Stomach (tissue), 9 donors: ENCODE measurements around the gene CSTF1. TPM values are rescaled to one million over a fixed set of nuclear protein-coding genes. Genes with fewer than 3 reads are reported as not detected.

Experiments
- DNase-seq, 2 donors: peaks; one replicate each; pipeline versions ENCODE4 v3.0.0 to v3.0.0-alpha.2; 2013 to 2019
- H3K27ac ChIP-seq, 5 donors: fragments of 200-600 bp in 4 of 5; sonication (generic) in 4 of 5; one replicate each; pipeline ENCODE4 v1.5.1; 2013 to 2019; ENCODE audit warnings: mild to moderate bottlenecking in 1 of 5, moderate library complexity in 1 of 5
- H3K27me3 ChIP-seq, 3 donors: fragments of 200-600 bp; sonication (generic); one replicate each; pipeline ENCODE4 v1.5.1; 2017 to 2019; ENCODE audit warnings: mixed run types in 1 of 3
- H3K36me3 ChIP-seq, 4 donors: fragments of 200-600 bp; sonication (generic); 1 replicate in 3 of 4; 2 replicates in 1 of 4; pipeline ENCODE4 v1.5.1; 2016 to 2019
- H3K4me1 ChIP-seq, 4 donors: fragments of 200-600 bp; sonication (generic); one replicate each; pipeline ENCODE4 v1.5.1; 2016 to 2019
- H3K4me3 ChIP-seq, 4 donors: fragments of 200-600 bp; sonication (generic) in 3 of 4; one replicate each; pipeline ENCODE4 v1.5.1; 2016 to 2019; ENCODE audit warnings: mild to moderate bottlenecking in 1 of 4
- H3K9me3 ChIP-seq, 4 donors: fragments of 200-600 bp; sonication (generic); one replicate each; pipeline ENCODE4 v1.5.1; 2016 to 2019
- CTCF ChIP-seq, 7 experiments: fragments of 450-650 bp in 4 of 7; fragments of 200-600 bp in 3 of 7; sonication (generic) in 3 of 7; IDR thresholded peaks; one replicate each; pipeline ENCODE4 v1.5.1; 2016 to 2019; ENCODE audit warnings: antibody characterized with exemption in 7 of 7, control low read depth in 2 of 7, mild to moderate bottlenecking in 1 of 7
- EP300 ChIP-seq: sonication (generic); formaldehyde crosslinking; IDR thresholded peaks from one replicate; pipeline ENCODE4 v1.6.1; 2017; ENCODE audit warnings: antibody characterized with exemption
- POLR2A ChIP-seq, 4 donors: fragments of 450-650 bp; IDR thresholded peaks; one replicate each; pipeline ENCODE4 v1.6.1; 2016; ENCODE audit warnings: antibody characterized with exemption in 4 of 4, control low read depth in 2 of 4, mild to moderate bottlenecking in 1 of 4, moderate library complexity in 1 of 4
- POLR2AphosphoS5 ChIP-seq, 3 donors: sonication (generic); formaldehyde crosslinking; IDR thresholded peaks; one replicate each; pipeline ENCODE4 v1.6.1; 2016; ENCODE audit warnings: antibody characterized with exemption in 3 of 3
- WGBS, 5 donors: extraction: QIAGEN DNeasy Blood & Tissue Kit in 3 of 5; methylation state at CpG; one replicate each; pipeline versions ENCODE4 v1.1.5 to v1.1.7; 2013 to 2018; 5-methylcytosine and 5-hydroxymethylcytosine counted together
- intact Hi-C: fragments of 100-400 bp; cut with DNase I; formaldehyde crosslinking; loops from one replicate; pipeline ENCODE4 v1.15.1; 2023; ENCODE audit warnings: low total_unique reads
- polyA plus RNA-seq, 3 donors: library from polyadenylated mRNA; stranded (reverse); fragments of 200-250 nt; gene quantifications; one replicate each; pipeline ENCODE4 v1.2.3, GENCODE V29; 2013
- total RNA-seq, 5 donors: library from RNA; depleted of rRNA; stranded (reverse); fragments of >200 nt; gene quantifications; one replicate each; pipeline versions ENCODE4 v1.1.0 to v1.2.3, GENCODE V29; 2014 to 2016
- donor health status: healthy with polysubstance abuse.
- donor health status: Bipolar disorder and iron deficiency.
- donor health status: healthy.

The CSTF1 gene
- total and polyA plus RNA-seq, 8 donors: 7.1 to 86.2 (median 17.1) TPM

GRCh38 chr20:56428881-56429280, 36.4 kb downstream of the CSTF1 start:
- H3K36me3 ChIP-seq: no peaks in the 10 kb centered on the region
- no peaks in the 10 kb centered on the region for H3K9me3 ChIP-seq
- intact Hi-C loops: no loop called here
- DNase-seq: no peak
- TF ChIP-seq CTCF (IDR thresholded peaks at IDR 0.05) (no peak), EP300 (no peak), POLR2AphosphoS5 (IDR thresholded peaks at IDR 0.05) (no peak), POLR2A (IDR thresholded peaks at IDR 0.05) (no peak)
- peaks cover 0 to 22% (median 4%) of the 10 kb centered on the region in 4 donors for H3K4me1 ChIP-seq
- no peaks in the 10 kb centered on the region for H3K27me3 ChIP-seq
- H3K4me3 ChIP-seq: no peak overlapping the region
- peak overlapping the region in 1 of 5 donors; percentile 31 for H3K27ac ChIP-seq
- 64 to 75% (median 71%) methylated on average over 8 of the region's 8 CpGs for WGBS, 5 donors

- H3K27ac ChIP-seq: peak overlapping the region in 2 of 5 donors; percentile 11 to 31
- TF ChIP-seq POLR2AphosphoS5 (IDR thresholded peaks at IDR 0.05) (no peak), EP300 (no peak), CTCF (IDR thresholded peaks at IDR 0.05) (no peak), POLR2A (IDR thresholded peaks at IDR 0.05) (no peak)
- no peak for DNase-seq
- H3K27me3 ChIP-seq: no peaks in the 10 kb centered on the region
- no peaks in the 10 kb centered on the region for H3K9me3 ChIP-seq
- intact Hi-C loops: no loop called here
- H3K36me3 ChIP-seq: no peaks in the 10 kb centered on the region
- 45 to 53% (median 47%) methylated on average over 6 of the region's 6 CpGs for WGBS, 5 donors
- peaks cover 0 to 22% (median 5%) of the 10 kb centered on the region in 4 donors for H3K4me1 ChIP-seq
- H3K4me3 ChIP-seq: no peak overlapping the region
Observed at GRCh38 chr20:56429502-56429901, 37.1 kb downstream of the CSTF1 start.

- Histone ChIP-seq H3K4me1 (peaks cover 0 to 22% (median 5%) of the 10 kb centered on the region in 4 donors), H3K27me3 (no peaks in the 10 kb centered on the region), H3K36me3 (no peaks in the 10 kb centered on the region), H3K9me3 (no peaks in the 10 kb centered on the region), H3K4me3 (no peak overlapping the region), H3K27ac (no peak overlapping the region)
- DNase-seq: no peak
- 43 to 52% (median 48%) methylated on average over 4 of the region's 4 CpGs for WGBS, 5 donors
- intact Hi-C loops: no loop called here
- no peak for TF ChIP-seq POLR2AphosphoS5 (IDR thresholded peaks at IDR 0.05)
- no peak for TF ChIP-seq POLR2A (IDR thresholded peaks at IDR 0.05)
- TF ChIP-seq EP300: no peak
- no peak for TF ChIP-seq CTCF (IDR thresholded peaks at IDR 0.05)
Observed at GRCh38 chr20:56429941-56430340, 37.5 kb downstream of the CSTF1 start.

- WGBS, 5 donors: 57 to 68% (median 57%) methylated on average over 4 of the region's 4 CpGs
- TF ChIP-seq POLR2A (IDR thresholded peaks at IDR 0.05) (no peak), POLR2AphosphoS5 (IDR thresholded peaks at IDR 0.05) (no peak), CTCF (IDR thresholded peaks at IDR 0.05) (no peak), EP300 (no peak)
- H3K4me3 ChIP-seq: no peak overlapping the region
- intact Hi-C loops: no loop called here
- no peaks in the 10 kb centered on the region for H3K9me3 ChIP-seq
- DNase-seq: no peak
- peaks cover 0 to 22% (median 5%) of the 10 kb centered on the region in 4 donors for H3K4me1 ChIP-seq
- no peak overlapping the region for H3K27ac ChIP-seq
- no peaks in the 10 kb centered on the region for H3K36me3 ChIP-seq
- H3K27me3 ChIP-seq: no peaks in the 10 kb centered on the region
Observed at GRCh38 chr20:56430461-56430860, 38.0 kb downstream of the CSTF1 start.
